Measurements from ENCODE around the gene SLC38A9.

GRCh38 chr5:55699041-55699688 lies 13.0 kb downstream of the SLC38A9 start:
- TF ChIP-seq EZH2phosphoT487 (IDR thresholded peaks at IDR 0.05; ENCODE audit: low read length): no peak
- TF ChIP-seq CTCF (IDR thresholded peaks at IDR 0.05; ENCODE audit: low read length): no peak
- TF ChIP-seq EZH2 (optimal IDR thresholded peaks at IDR 0.05; ENCODE audit: low read depth, low read length): no peak
